Thyroid gland (tissue), 4 donors: Measurements from ENCODE around the gene SH3RF3. TPM values are rescaled to one million over a fixed set of nuclear protein-coding genes. Genes with fewer than 3 reads are reported as not detected.

ENCODE experiments used
- DNase-seq, 2 donors: peaks; one replicate each; pipeline ENCODE4 v3.0.0-alpha.2; 2019
- H3K27ac ChIP-seq, 3 donors: fragments of 200-600 bp; sonication (generic); 1 replicate in 2 of 3; 2 replicates in 1 of 3; pipeline ENCODE4 v1.5.1; 2016 to 2019; ENCODE audit warnings: mild to moderate bottlenecking in 1 of 3, moderate library complexity in 1 of 3
- H3K27me3 ChIP-seq: fragments of 200-600 bp; sonication (generic); one replicate; pipeline ENCODE4 v1.5.1; 2019
- H3K36me3 ChIP-seq, 2 donors: fragments of 200-600 bp; sonication (generic); one replicate each; pipeline ENCODE4 v1.5.1; 2016 to 2019
- H3K4me1 ChIP-seq, 2 donors: fragments of 200-600 bp; sonication (generic); one replicate each; pipeline ENCODE4 v1.5.1; 2017 to 2019
- H3K4me3 ChIP-seq, 3 donors: fragments of 200-600 bp; sonication (generic); replicated peaks in 1 of 3; 1 replicate in 2 of 3; 2 replicates in 1 of 3; pipeline ENCODE4 v1.5.1; 2016; ENCODE audit warnings: mild to moderate bottlenecking in 1 of 3
- H3K9me3 ChIP-seq: fragments of 200-600 bp; sonication (generic); one replicate; pipeline ENCODE4 v1.5.1; 2017
- CTCF ChIP-seq, 6 experiments: fragments of 200-600 bp in 3 of 6; fragments of 450-650 bp in 3 of 6; sonication (generic) in 3 of 6; IDR thresholded peaks; one replicate each; pipeline ENCODE4 v1.5.1; 2016 to 2019; ENCODE audit warnings: antibody characterized with exemption in 6 of 6, mild to moderate bottlenecking in 2 of 6, inconsistent platforms in 1 of 6, moderate library complexity in 1 of 6
- POLR2A ChIP-seq, 2 donors: fragments of 450-650 bp; IDR thresholded peaks; one replicate each; pipeline ENCODE4 v1.6.1; 2017; ENCODE audit warnings: antibody characterized with exemption in 2 of 2, mild to moderate bottlenecking in 2 of 2, moderate library complexity in 1 of 2
- WGBS, 2 donors: methylation state at CpG; one replicate each; pipeline ENCODE4 v1.1.5; 2017; 5-methylcytosine and 5-hydroxymethylcytosine counted together
- intact Hi-C: fragments of 100-400 bp; cut with DNase I; formaldehyde crosslinking; loops from one replicate; pipeline ENCODE4 v1.15.1; 2023
- total RNA-seq, 4 donors: library from RNA; depleted of rRNA; stranded (reverse); fragments of >200 nt; gene quantifications; one replicate each; pipeline ENCODE4 v1.2.3, GENCODE V29; 2016

SH3RF3 gene
- total RNA-seq, 4 donors from 2014 or later, result 2.1 to 7.4 (median 2.8) TPM

GRCh38 chr2:109193807-109194619 lies 65.0 kb downstream of the SH3RF3 start:
- intact Hi-C loops, result no loop called here
- peaks cover 0 to 16% of the 10 kb centered on the region in 2 donors for H3K4me1 ChIP-seq
- 87 to 88% methylated on average over 14 to 17 of the region's 17 CpGs for whole genome bisulfite sequencing, 2 donors
- no peak overlapping the region for H3K4me3 ChIP-seq
- no peaks in the 10 kb centered on the region for H3K27me3 ChIP-seq
- H3K36me3 ChIP-seq, result no peaks in the 10 kb centered on the region
- no peak overlapping the region for H3K27ac ChIP-seq
- TF ChIP-seq POLR2A (IDR thresholded peaks at IDR 0.05) (no peak), CTCF (IDR thresholded peaks at IDR 0.05) (no peak)
- H3K9me3 ChIP-seq, result no peaks in the 10 kb centered on the region
- no peak for DNase-seq

- Histone ChIP-seq H3K27me3 (no peaks in the 10 kb centered on the region), H3K4me3 (no peak overlapping the region), H3K27ac (no peak overlapping the region), H3K36me3 (no peaks in the 10 kb centered on the region), H3K9me3 (no peaks in the 10 kb centered on the region), H3K4me1 (peaks cover 0 to 16% of the 10 kb centered on the region in 2 donors)
- TF ChIP-seq CTCF (IDR thresholded peaks at IDR 0.05) (no peak), POLR2A (IDR thresholded peaks at IDR 0.05) (no peak)
- WGBS, 2 donors, result 75 to 84% methylated on average over 2 of the region's 2 CpGs
- DNase-seq, result no peak
- intact Hi-C loops, result no loop called here
Observed at GRCh38 chr2:109194620-109194937, 65.6 kb downstream of the SH3RF3 start.

- intact Hi-C loops, result no loop called here
- H3K27ac ChIP-seq, result no peak overlapping the region
- H3K9me3 ChIP-seq, result no peaks in the 10 kb centered on the region
- 68% methylated on average over 19 of the region's 19 CpGs for WGBS, 2 donors
- TF ChIP-seq CTCF (IDR thresholded peaks at IDR 0.05), result no peak
- H3K4me3 ChIP-seq, result no peak overlapping the region
- H3K36me3 ChIP-seq, result no peaks in the 10 kb centered on the region
- no peak for DNase-seq
- H3K4me1 ChIP-seq, result peaks cover 0 to 19% of the 10 kb centered on the region in 2 donors
- no peaks in the 10 kb centered on the region for H3K27me3 ChIP-seq
Observed at GRCh38 chr2:109195193-109196045, 66.4 kb downstream of the SH3RF3 start.

GRCh38 chr2:109196081-109196875 lies 67.3 kb downstream of the SH3RF3 start:
- H3K9me3 ChIP-seq, result no peaks in the 10 kb centered on the region
- no peak overlapping the region for H3K27ac ChIP-seq
- no peaks in the 10 kb centered on the region for H3K36me3 ChIP-seq
- no peak overlapping the region for H3K4me3 ChIP-seq
- TF ChIP-seq POLR2A (IDR thresholded peaks at IDR 0.05) (no peak), CTCF (IDR thresholded peaks at IDR 0.05) (no peak)
- no peaks in the 10 kb centered on the region for H3K27me3 ChIP-seq
- H3K4me1 ChIP-seq, result peaks cover 0 to 26% of the 10 kb centered on the region in 2 donors
- 93 to 100% methylated on average over 7 to 8 of the region's 19 CpGs for WGBS, 2 donors
- no peak for DNase-seq
- intact Hi-C loops, result no loop called here
